Right lobe of liver (tissue), 4 donors: ENCODE measurements around the gene PCBP4.

ENCODE experiments used
- POLR2A ChIP-seq: fragments of 450-650 bp; IDR thresholded peaks from one replicate; pipeline ENCODE4 v1.6.1; 2017; ENCODE audit warnings: antibody characterized with exemption, mild to moderate bottlenecking
- TF ChIP-seq, protein P1 (sequence below), 4 donors: fragments of 200-600 bp in 3 of 4; fragments of 450-650 bp in 1 of 4; IDR thresholded peaks; one replicate each; pipeline versions ENCODE4 v1.5.1 to v1.8.0; 2016 to 2022; ENCODE audit warnings: antibody characterized with exemption in 4 of 4, mild to moderate bottlenecking in 2 of 4
- donor health status: DM: no; HTN: no; CAD: no.
- donor health status: DM: no; HTN: no; CAD: no.
- donor health status: DM: no; HTN: yes; CAD: no.

DNA sequence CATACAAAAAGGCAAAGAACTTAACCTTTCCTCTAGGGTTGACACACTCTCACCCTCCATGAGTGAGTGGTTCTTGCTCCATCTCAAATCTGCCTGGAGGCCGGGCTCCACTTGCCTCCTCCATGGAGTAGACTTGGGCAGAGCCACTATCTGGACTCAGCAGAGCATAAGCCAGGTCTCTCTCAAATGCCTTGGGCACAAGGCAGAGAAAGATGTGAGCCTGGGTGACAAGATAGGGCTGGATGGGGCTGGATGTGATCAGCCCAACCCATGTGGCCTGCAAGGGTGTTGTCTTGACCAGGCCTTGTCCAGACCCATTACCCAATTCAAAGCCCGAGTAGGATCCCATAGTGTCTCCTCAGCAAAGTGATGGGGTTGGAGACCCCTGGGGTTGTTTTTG lies 32.6 kb upstream of the PCBP4 start:
- TF ChIP-seq, protein P1, sequence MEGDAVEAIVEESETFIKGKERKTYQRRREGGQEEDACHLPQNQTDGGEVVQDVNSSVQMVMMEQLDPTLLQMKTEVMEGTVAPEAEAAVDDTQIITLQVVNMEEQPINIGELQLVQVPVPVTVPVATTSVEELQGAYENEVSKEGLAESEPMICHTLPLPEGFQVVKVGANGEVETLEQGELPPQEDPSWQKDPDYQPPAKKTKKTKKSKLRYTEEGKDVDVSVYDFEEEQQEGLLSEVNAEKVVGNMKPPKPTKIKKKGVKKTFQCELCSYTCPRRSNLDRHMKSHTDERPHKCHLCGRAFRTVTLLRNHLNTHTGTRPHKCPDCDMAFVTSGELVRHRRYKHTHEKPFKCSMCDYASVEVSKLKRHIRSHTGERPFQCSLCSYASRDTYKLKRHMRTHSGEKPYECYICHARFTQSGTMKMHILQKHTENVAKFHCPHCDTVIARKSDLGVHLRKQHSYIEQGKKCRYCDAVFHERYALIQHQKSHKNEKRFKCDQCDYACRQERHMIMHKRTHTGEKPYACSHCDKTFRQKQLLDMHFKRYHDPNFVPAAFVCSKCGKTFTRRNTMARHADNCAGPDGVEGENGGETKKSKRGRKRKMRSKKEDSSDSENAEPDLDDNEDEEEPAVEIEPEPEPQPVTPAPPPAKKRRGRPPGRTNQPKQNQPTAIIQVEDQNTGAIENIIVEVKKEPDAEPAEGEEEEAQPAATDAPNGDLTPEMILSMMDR (IDR thresholded peaks at IDR 0.05) = no peak
- no peak for TF ChIP-seq POLR2A
